NCI-H1417 treated with DMSO at 0.1 percent for 48 hours (cell line): ENCODE measurements around the gene SLK.

Experiments used
- DNase-seq: peaks from one replicate; lab custom pipeline; 2025; lab: John Stamatoyannopoulos, UW

The SLK gene

DNA sequence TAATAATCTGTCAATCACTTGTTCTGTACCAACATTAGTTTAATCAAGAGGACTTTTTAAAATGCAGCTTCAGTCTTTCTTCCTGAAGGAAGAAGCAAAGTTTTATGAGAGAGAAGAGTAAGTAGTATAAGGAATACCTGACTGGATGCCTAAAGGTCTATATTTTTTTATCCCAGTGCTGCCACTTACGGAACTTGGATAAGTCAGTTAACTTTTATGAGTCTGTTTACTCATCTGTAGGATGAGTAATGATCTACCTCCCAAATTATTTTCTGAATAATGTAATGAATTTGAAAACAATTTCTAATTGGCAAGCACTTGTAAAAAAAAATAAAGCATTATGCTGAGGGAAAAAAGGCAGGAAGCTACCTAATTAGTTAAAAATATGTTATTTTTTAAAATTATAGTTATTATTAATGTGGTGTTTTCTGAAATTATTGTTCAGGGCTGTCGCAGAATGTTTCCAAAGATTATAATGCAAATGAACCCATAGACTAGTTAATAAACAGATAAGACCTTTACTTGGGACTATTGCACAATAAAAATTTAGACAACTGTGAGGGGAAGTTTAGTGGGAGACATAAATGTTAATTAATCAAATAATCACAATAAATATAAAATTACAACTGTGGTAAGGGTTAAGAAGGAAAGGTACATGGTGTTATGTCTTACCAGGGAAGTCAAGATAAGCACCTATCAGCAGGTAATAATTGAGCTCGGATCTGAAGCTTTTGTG is 24.6 kb downstream of the SLK start:
- DNase-seq = no peak

DNA sequence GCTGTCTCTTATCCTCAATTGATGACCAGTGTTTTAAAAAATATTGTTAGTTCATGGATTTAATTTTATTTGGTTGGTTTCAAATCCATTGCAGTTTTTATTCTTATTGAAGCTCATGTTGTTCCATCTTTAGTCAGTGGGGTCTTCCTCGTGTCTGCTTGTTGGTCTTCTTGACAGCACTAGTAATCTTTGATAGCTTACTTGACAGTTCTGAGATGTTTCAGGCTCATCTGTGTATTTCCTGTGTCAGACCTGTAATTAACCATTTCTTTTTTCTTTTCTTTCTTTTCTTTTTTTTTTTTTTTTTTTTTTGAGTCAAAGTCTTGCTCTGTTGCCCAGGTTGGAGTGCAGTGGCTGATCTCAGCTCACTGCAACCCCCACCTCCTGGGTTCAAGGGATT is 28.2 kb downstream of the SLK start:
- DNase-seq = no peak

- DNase-seq = no peak
Observed at GRCh38 chr10:103998805-103999204, 31.9 kb downstream of the SLK start.

DNA sequence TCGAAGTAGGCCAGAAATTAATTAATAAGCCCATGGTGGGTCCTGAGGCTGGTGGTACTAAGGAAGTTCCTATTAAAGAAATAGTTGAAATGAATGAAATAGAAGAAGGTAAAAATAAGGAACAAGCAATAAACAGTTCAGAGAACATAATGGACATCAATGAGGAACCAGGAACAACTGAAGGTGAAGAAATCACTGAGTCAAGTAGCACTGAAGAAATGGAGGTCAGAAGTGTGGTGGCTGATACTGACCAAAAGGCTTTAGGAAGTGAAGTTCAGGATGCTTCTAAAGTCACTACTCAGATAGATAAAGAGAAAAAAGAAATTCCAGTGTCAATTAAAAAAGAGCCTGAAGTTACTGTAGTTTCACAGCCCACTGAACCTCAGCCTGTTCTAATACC is 36.0 kb downstream of the SLK start:
- no peak for DNase-seq

DNA sequence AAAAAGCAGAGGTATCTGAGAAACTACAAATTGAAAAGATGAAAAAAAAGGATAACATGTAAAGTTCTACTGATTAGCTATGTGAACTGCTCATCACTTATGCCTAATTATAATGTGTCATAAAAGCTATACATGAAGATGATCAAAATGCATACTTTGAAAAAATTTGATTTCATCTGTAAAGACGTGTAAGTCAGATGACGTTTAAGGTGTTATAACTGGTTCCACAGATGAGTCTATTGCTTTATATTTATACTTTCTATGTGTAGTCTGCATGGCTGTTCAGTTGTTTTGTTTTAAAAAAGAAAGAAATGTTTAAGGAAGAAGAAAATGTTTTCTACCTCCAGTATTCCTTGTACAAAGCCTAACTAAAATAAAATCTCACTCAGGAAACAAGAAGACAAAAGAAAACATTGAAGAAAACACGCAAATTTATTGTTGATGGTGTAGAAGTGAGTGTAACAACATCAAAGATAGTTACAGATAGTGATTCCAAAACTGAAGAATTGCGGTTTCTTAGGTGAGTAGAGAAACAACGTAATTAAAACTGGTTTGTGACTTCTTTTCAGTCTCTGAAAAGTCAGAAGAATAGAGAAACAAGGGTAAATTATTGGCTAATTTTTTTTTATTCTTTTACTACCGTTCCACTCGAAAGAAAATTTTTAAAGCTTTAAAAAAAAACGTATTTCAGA is 38.4 kb downstream of the SLK start:
- DNase-seq = no peak

DNA sequence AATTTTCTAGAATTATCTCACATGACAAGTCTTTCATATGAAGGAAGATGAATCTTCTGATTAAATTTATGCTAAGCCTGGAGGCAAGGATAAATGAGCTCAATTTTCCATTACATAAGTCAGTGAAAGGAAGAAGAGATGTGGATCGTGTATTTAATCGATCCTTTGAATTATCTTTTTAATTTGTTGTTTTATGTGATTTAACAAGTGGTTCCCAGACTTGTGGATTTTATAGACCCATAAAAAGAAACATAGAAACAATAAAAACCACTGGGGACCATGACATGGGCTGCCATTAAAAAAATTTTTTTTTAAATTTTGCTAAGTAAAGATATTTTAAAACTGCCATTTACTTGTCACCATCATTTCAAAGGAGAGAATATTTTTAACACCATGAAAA is 45.0 kb downstream of the SLK start:
- no peak for DNase-seq

DNA sequence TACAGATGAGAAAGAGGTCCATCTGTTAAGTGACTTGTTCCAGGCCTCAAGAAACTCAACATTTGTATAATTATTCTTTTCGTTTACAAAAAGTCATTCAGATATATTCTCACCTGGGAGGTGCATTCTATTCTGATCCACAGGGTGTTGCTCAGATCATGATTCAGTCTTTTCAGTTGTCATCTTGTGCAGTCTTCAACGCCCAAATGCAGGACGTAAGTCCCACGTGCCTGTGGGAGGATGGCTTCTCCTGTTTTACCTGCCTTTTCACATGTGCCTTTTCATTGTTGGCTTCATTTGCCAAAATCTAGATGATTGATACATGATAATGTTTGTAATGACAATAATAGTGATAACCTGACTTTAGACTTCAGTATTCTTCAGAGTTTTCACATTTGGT is 46.5 kb downstream of the SLK start:
- DNase-seq = no peak

DNA sequence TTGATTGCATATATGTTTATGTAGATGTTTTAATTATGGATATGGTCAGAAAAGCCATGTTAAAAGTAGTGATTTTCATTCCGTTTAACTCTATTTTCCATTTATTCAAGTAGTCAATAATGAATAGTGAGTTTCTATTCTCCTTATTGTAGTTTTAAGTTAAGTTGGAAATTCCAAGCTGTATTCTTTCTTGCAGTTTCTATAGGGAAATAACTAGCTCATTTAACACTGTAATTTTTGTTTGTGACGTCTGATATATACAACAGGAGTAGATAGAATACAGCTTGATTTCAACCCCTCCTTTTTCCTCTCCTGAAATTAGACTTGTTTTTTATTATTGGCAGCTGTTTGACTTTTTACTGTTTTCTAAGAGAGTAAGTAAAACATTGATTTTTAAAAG is 47.2 kb downstream of the SLK start:
- DNase-seq = no peak

- no peak for DNase-seq
Observed at GRCh38 chr10:104016661-104017060, 49.7 kb downstream of the SLK start.

DNA sequence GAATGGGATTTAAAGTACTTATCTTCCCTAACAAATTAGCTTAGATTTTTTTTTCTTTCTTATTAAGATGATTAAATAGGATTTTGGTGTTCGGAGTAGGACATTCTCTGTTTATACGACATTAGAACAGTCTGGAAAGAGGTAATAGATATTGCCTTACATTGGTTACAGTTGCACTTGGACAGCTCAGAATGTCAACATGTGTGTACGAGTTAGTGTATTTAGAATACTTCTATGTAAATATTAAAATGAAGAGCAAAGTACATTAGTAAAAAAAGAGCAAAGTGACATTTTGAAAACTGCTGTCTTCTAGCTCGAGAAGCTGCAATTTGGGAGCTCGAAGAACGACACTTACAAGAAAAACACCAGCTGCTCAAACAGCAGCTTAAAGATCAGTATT is 51.5 kb downstream of the SLK start:
- no peak for DNase-seq

DNA sequence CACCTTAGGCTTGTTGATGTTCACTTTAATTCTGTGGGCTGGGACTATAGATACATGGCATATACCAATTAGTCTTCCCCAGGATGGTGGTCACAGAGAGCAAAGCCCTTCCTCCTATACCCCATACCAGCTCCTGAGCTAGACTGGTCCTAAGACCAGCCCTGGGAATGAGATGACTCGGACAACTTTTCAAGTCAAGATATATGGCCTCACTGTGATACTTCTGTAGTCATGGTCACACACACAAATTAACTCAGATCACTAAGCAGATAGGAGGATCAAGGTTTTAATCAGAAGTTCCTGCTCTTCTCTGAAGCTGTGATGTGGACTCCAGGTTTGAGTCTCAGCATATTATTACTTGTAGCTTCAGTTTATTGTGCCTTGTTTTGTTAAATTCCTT is 53.1 kb downstream of the SLK start:
- no peak for DNase-seq

DNA sequence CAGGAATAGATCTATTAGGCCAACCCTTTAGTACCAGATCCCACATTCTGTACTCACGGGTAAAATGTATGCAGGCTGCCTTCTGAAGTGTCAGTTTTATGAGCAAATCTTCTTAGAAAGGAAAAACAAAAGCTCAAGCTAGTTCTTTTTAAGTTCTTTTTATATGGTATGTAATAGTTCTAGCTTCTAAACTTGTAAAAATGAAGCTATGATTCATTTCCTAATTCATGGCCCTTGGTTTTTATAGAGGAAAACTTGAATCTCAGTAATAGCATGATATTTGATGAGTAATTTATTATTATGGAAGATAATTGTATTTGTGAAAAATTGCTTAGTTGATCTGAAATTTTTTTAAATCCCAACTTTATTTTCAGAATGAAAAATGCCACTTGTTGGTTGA is 54.3 kb downstream of the SLK start:
- no peak for DNase-seq

DNA sequence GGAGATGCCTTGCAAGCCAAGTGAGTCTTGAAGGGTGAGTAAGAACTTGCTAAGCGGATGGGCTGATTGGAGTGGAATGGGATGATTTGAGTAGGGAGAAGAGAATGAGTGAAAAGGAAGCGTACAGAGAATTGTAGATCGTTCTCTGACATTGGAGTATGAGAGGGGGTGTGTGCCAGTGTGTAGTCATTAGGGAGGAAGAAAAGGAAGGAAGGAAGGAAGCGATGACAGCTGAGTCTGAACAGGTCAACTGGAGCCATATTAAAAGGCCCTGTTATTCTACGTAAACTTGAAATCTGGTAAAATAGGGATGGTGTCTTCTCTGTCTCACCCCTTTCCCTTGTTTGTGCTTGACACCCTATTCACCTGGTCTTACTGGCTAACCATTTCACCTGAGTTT is 55.1 kb downstream of the SLK start:
- DNase-seq = no peak

DNA sequence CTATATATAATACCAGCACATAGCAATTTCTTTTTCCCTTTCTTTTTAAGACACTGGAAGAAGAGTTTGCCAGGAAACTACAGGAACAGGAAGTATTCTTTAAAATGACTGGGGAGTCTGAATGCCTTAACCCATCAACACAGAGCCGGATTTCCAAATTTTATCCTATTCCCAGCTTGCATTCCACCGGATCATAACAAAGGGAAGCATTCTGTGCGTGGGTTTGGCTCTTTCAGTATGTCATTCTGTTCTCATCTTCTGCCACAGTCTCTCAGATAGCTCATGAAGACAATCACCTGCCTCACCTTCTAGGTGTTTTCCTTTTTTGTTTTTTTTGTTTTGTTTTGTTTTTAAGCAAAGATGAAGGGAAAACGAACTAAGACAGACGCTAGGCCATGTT is 58.6 kb downstream of the SLK start:
- no peak for DNase-seq

DNA sequence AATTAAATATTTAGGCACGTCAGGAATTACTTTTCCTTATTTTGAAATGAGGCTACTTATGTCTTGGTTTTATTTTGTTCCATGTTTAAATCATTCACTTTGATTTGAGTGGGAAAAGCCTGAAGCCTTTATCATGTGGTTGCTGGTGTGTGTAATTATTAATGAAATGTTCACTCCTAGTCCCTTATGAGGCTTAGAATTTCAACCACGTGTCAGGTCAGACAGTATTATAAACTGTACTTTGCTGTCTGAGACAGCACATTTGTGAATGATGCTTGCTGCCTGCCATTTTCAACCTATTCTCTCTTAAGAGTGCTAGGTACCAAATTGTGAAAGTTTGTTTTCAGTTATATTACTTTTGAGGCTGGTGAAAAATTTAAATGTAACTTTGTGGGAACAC is 59.8 kb downstream of the SLK start:
- DNase-seq = no peak

GRCh38 chr10:104028146-104028545 is 61.2 kb downstream of the SLK start:
- no peak for DNase-seq

DNA sequence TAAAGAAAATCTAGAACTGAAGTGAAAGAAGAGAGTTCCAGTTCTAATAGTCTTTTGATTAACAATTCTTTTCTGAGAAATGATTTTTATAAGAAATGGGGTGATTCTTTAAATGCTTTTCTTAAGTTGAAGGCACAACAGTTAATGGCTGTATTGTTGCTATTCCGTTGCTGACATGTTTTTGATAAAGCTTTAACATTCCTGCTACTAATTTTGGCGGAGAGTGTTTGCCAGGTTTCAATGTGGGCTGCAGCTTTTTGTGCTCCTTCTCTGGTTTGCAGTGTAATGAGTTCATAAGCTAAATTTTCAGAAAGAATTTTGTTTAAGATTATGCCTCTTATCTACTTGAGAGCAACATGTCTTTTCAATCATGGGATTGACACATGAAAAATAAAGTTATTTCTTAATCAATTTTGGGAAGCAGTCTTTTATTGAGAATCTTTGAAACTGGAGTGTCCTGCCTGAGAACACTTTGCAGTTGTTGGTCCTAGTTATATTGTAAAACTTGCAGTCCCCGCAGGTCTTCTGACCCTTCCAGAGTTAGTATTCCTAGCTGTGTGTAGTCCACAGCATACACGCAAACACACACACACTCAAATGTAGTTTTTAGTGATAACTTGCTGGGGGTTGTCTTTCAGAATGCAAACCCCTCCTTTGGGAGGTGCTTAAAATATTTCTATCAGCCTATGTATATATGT is 62.0 kb downstream of the SLK start:
- DNase-seq = no peak

DNA sequence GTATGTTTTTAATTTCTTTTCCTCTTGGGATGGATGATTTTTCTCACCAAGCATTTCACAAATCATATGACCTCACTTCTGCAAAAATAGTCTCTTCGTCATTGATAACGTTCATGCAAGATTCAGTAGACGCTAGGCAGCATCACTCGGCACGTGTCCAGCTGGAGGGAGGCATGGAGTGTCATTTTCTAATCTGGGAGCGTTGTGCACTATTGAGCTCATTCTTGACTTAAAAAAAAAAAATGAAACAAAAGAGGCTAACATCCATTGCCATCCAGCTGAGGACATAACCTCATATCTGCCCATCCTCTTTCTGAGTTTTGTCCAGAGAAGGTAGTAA is 62.6 kb downstream of the SLK start:
- DNase-seq = no peak

DNA sequence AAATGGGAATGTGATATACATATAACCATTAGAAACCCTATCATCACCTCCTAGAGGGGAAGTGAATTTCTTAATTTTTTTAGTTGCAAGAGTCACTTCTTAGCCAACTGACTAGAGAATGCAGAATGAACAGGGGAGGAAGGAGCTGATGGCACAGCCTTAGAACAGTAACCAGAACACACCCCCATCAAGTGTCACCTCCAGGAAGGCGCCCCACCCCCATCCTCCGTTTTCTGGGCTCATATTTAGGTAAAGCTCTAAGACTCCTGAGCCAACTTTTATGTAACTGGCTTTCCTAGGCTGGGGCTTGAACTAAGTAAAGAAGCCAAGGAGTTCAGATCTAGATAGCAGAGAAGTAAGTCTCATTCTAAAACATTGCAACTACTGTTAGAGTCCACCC is 64.7 kb downstream of the SLK start:
- no peak for DNase-seq

DNA sequence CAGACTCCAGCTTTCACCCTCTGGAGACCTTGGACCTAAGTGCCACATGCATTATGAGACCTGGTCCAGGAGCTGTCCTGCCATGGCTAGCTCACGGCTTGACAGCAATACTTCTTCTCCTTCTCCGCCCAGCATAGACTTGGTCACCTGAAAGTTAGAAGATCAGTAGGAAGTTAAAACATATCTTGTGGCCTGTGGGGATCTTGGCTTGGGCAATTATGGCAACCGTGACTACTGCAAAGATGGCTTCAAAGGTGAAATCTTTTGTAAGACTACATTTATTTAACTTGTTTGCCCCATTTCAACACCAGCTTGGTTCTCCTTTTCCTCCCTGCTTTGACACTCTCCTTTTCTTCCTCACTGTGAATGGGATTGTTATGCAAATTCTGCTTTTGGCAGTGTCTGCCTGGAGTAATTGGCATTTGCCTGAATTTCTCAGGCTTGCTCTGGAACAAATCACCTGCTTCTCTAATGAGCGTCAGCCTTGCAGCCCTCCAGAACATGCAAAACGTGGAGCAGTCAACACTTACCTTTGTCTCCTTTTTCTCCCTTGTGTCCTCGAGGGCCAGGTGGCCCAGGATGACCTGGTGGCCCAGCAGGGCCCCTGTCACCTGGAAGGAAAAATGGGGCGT is 65.3 kb downstream of the SLK start:
- DNase-seq = no peak

- no peak for DNase-seq
Observed at GRCh38 chr10:104033401-104033930, 66.5 kb downstream of the SLK start.

DNA sequence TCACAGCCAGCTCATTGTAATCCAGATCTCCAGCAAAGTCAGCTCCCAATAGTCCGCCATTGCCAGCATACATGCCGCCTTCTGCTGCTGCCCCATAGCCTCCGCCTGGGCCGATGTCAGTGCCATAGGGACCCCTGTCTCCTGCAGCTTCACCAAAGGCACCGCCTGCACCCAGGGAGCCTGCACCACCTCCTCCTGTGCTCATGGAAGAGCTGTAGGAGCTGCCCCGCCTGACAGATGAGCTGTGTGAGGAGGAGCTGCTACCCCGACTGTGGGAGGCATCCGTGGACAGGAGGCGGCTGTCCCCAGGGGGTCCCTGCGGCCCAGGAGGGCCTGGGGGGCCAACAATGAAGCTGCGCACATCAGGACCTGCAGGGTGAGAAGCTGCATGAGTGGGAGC is 67.0 kb downstream of the SLK start:
- DNase-seq = no peak
